ENCODE data around the gene CFAP141. TPM values are rescaled to one million over a fixed set of nuclear protein-coding genes. Genes with fewer than 3 reads are reported as not detected.

Gene CFAP141
- total and polyA plus RNA-seq, 2 of the 13 experiments (the other 11 are each of a cell fraction or from before 2014, with no cell fraction given) = not detected

GRCh38 chr1:154174654-154175053 lies 31.5 kb downstream of the CFAP141 start:
- no peak for ATAC-seq
- no TSS peak for BruUV-seq (replicated peaks)
- Histone ChIP-seq H3K27me3 (ENCODE audit: control insufficient read depth in 1 of 2, insufficient read depth in 2 of 2, low read length in 2 of 2) (no peaks in the 10 kb centered on the region), H3K27ac (ENCODE audit: extremely low read length, insufficient read depth, low read length) (no peak overlapping the region), H3K4me3 (replicated peaks in 1 of 3; ENCODE audit: insufficient read depth in 1 of 3, low read depth in 2 of 3, low read length in 3 of 3) (no peak overlapping the region), H3K4me2 (ENCODE audit: low read depth, low read length) (no peak overlapping the region), H3K9me3 (ENCODE audit: low read length) (no peaks in the 10 kb centered on the region), H3K79me2 (ENCODE audit: insufficient read depth, low read length) (peaks cover 49% of the 10 kb centered on the region), H4K20me1 (ENCODE audit: insufficient read depth, low read length) (peaks cover 21% of the 10 kb centered on the region), H3K36me3 (replicated peaks in 1 of 2; ENCODE audit: control insufficient read depth in 1 of 2, insufficient read depth in 2 of 2, low read length in 2 of 2) (peaks cover 26 to 58% of the 10 kb centered on the region in 2 experiments), H3K9ac (ENCODE audit: insufficient read depth, low read depth, low read length) (no peak overlapping the region), H3K4me1 (ENCODE audit: insufficient read depth, low read length) (peaks cover 27% of the 10 kb centered on the region), H2AFZ (ENCODE audit: low read length) (no peak overlapping the region)
- intact Hi-C loops (cut with micrococcal nuclease; ENCODE audit: unreplicated experiment) (no loop called here), in situ Hi-C loops (cut with HindIII; ENCODE audit: extremely low pct_ligation_motif_present, low pct_unique_long_range_greater_than_20kb) (no loop called here)
- FAIRE-seq = no peak
- WGBS (ENCODE audit: low lambda C conversion rate) = 96% methylated on average over 4 of the region's 4 CpGs
- no peak for DNase-seq (ENCODE audit: low spot score)
- ChIA-PET POLR2A (no interaction called here), CTCF (ENCODE audit: low intra/inter-chr PET ratio, low total read pairs) (no interaction called here)
- TF ChIP-seq ZNF382 (CRISPR knock-in tag; IDR thresholded peaks at IDR 0.05; ENCODE audit: borderline replicate concordance) = no peak
- TF ChIP-seq SOX5 (CRISPR knock-in tag; IDR thresholded peaks at IDR 0.05; ENCODE audit: borderline replicate concordance) = no peak
- TF ChIP-seq CEBPG (CRISPR knock-in tag; IDR thresholded peaks at IDR 0.05) = no peak
- TF ChIP-seq ZBTB1 (CRISPR knock-in tag; IDR thresholded peaks at IDR 0.05; ENCODE audit: borderline replicate concordance) = no peak
- no peak for TF ChIP-seq ZNF780A (CRISPR knock-in tag; IDR thresholded peaks at IDR 0.05)
- TF ChIP-seq NR2F1 (CRISPR knock-in tag; IDR thresholded peaks at IDR 0.05) = no peak
- no peak for TF ChIP-seq ZNF414 (CRISPR knock-in tag; IDR thresholded peaks at IDR 0.05)
- no peak for TF ChIP-seq GTF2F1 (IDR thresholded peaks at IDR 0.05; ENCODE audit: low read length)

GRCh38 chr1:154171880-154172279 lies 34.3 kb downstream of the CFAP141 start:
- Histone ChIP-seq H4K20me1 (ENCODE audit: insufficient read depth, low read length) (no peaks in the 10 kb centered on the region; the same call in 1 of the 2 replicates), H3K4me3 (replicated peaks in 1 of 3; ENCODE audit: insufficient read depth in 1 of 3, low read depth in 2 of 3, low read length in 3 of 3) (no peak overlapping the region), H3K4me2 (ENCODE audit: low read depth, low read length) (no peak overlapping the region), H3K36me3 (replicated peaks in 1 of 2; ENCODE audit: control insufficient read depth in 1 of 2, insufficient read depth in 2 of 2, low read length in 2 of 2) (peaks cover 35 to 79% of the 10 kb centered on the region in 2 experiments), H3K9ac (ENCODE audit: insufficient read depth, low read depth, low read length) (no peak overlapping the region), H3K79me2 (ENCODE audit: insufficient read depth, low read length) (peaks cover 21% of the 10 kb centered on the region), H3K9me3 (ENCODE audit: low read length) (no peaks in the 10 kb centered on the region), H3K27ac (ENCODE audit: extremely low read length, insufficient read depth, low read length) (no peak overlapping the region), H3K4me1 (ENCODE audit: insufficient read depth, low read length) (no peaks in the 10 kb centered on the region), H3K27me3 (ENCODE audit: control insufficient read depth in 1 of 2, insufficient read depth in 2 of 2, low read length in 2 of 2) (no peaks in the 10 kb centered on the region), H2AFZ (ENCODE audit: low read length) (no peak overlapping the region)
- no peak for ATAC-seq
- no peak for DNase-seq (ENCODE audit: low spot score)
- FAIRE-seq = no peak
- intact Hi-C loops (cut with micrococcal nuclease; ENCODE audit: unreplicated experiment) (no loop called here), in situ Hi-C loops (cut with HindIII; ENCODE audit: extremely low pct_ligation_motif_present, low pct_unique_long_range_greater_than_20kb) (no loop called here)
- no TSS peak for BruUV-seq (replicated peaks)
- ChIA-PET POLR2A (no interaction called here), CTCF (ENCODE audit: low intra/inter-chr PET ratio, low total read pairs) (no interaction called here)
- 99% methylated on average over 5 of the region's 5 CpGs for WGBS (ENCODE audit: low lambda C conversion rate)
- TF ChIP-seq, protein P1, sequence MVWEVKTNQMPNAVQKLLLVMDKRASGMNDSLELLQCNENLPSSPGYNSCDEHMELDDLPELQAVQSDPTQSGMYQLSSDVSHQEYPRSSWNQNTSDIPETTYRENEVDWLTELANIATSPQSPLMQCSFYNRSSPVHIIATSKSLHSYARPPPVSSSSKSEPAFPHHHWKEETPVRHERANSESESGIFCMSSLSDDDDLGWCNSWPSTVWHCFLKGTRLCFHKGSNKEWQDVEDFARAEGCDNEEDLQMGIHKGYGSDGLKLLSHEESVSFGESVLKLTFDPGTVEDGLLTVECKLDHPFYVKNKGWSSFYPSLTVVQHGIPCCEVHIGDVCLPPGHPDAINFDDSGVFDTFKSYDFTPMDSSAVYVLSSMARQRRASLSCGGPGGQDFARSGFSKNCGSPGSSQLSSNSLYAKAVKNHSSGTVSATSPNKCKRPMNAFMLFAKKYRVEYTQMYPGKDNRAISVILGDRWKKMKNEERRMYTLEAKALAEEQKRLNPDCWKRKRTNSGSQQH (CRISPR knock-in tag; IDR thresholded peaks at IDR 0.05; ENCODE audit: low read depth) = no peak

Data from HepG2 (cell line).